NB4 (cell line): ENCODE measurements around the gene NCAM2.

Source experiments
- CTCF ChIP-seq: IDR thresholded peaks from one replicate; pipeline ENCODE4 v1.5.1; 2012; ENCODE audit warnings: low read depth, low read length
- MYC ChIP-seq: IDR thresholded peaks from 2 replicates; pipeline ENCODE4 v1.6.1; 2011; ENCODE audit warnings: low read depth, low read length

- TF ChIP-seq CTCF, result no peak
- TF ChIP-seq MYC, result no peak
Observed at GRCh38 chr21:21383126-21383525, 384.9 kb downstream of the NCAM2 start.
